ENCODE measurements around the gene PTPN11.
"Not testable (repeated sequence)": the region's sequence is repeated elsewhere in the genome, so short reads cannot be mapped to it uniquely, and the experiment has no call there.

PTPN11 gene

DNA sequence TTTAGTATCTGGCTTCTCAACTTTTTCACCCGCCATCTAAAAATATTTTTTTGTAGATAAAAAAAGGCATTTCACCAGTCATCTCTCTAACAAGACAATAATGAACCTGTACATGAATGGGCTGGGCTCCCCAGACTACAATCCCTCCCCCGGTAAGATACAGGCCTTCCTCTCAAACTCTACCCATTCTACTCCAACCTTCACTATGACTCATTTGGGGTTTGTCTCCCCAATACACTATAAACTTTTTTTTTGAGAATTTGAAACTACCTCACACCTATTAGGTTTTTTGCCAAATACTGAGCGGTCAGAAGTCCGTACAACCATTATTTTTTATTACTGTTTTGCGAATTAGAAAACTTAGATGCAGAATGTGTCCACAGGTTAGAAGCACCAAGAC is 10.1 kb upstream of the PTPN11 start:
- in situ Hi-C loops (cut with MboI; ENCODE audit: low sequenced_read_pairs) = no loop called here

DNA sequence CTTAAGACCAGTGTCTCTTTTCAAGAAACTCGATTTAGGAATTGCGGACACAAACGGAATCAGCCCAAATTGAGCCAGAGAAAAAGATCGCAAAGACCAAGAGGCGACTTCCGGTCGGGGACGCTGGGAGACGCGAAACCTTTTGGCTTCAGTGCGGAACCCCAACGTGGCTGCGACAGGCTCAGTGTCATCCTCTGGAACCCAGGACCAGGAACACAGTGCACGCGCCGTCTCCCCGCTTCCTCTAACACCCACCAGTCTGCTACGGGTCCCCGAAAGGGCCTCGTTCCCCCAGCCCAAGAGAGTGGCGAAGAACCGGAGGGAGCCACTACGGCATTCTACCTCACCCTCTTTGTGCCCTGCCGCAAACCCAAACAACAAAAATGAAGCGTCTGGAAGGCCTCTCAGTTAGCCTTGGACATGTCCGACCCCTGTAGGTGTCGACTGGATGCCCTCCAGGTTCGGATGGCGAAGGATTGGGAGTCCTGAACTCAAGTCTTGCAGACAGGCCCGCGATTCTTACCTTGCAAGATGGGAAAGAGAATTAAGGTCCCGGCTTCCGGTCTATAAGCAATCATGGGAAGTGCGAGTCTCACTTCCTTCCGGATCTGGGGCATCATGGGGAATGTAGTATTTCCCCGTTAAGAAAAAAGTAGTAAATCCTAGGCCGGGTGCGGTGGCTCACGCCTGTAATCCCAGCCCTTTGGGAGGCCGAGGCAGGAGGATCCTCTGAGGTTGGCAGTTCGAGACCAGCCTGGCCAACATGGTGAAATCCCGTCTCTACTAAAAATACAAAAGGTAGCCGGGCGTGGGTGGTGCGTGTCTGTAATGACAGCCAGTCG is 9.5 kb upstream of the PTPN11 start, which contains the start of gene RPL6:
Gene RPL6 (minus strand): TSS at position 542 of the 842 bp plus-strand sequence. CDS start 949 bp downstream, outside the sequence.
- in situ Hi-C loops (cut with MboI; ENCODE audit: low sequenced_read_pairs) = no loop called here

DNA sequence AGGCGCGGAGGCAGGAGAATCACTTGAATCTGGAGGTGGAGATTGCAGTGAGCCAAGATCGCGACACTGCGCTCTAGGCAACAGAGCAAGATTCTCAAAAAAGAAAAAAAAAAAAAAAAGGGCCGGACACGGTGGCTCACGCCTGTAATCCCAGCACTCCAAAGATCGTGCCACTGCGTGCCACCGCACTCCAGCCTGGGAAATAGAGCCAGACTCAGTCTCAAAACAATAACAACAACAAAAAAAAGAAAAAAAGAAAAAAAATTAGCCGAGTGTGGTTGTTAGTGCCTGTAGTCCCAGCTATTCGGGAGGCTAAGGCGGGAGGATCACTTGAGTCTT is 8.9 kb upstream of the PTPN11 start:
- in situ Hi-C loops (cut with MboI; ENCODE audit: low sequenced_read_pairs) = no loop called here

- in situ Hi-C loops (cut with MboI; ENCODE audit: low sequenced_read_pairs) = no loop called here
Measured at GRCh38 chr12:112413855-112414625, 4.7 kb upstream of the PTPN11 start.

- in situ Hi-C loops (cut with MboI; ENCODE audit: low sequenced_read_pairs) = not testable (repeated sequence)
Measured at GRCh38 chr12:112415457-112415856, 3.3 kb upstream of the PTPN11 start.

DNA sequence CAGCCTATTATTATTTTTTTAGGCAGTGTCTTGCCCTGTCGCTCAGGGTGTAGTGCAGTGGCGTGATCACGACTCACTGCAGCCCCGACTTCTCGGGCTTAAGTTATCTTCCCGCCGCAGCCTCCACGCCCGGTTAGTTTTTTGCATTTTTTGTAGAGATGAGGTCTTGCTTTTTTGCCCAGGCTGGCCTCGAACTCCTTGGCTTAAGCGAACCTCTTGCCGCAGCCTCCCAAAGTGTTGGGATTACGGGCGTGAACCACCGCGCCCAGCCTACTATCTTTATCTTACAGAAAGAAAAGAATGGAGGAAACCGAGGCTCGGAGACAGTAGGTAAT is 507 bp upstream of the PTPN11 start:
- in situ Hi-C loops (cut with MboI; ENCODE audit: low sequenced_read_pairs) = no loop called here

DNA sequence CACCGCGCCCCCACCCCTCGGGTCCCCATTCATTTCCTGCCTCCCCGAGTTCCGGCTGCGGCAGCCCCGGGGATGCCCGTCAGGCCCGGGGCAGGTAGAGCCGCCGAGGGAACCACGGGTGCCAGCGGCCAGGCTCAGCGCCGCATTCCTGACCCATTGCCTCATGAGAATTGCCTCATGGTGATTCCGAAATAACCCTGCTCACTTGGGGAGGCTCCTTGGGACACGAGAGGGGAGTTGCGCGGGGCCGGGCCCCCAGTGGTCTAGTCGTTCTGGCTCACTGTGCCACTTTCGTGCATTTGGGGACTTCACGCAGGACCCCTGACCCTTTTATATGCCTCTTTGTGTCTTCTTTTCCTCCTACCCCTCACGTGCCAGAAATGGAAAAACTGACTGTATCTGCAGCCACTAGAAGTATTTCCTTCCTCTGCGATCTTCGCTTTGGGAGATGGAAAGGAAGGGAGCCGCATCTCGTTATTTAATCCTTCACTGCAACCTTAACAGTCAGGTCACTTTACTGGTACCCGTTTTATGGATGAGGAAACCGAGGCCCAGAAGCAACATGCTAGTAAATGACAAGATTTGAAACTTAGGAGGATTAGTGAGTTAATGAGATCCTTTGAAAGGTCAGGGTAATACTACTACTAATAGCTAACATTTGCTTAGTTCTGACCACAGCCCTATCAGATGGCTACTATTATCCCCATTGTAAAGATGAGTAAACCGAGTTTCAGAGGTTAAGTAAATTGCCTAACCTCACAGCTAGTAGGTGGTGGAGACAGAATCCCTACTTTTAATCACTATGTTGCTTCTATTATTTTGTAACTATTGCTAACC is 768 bp downstream of the PTPN11 start:
- in situ Hi-C loops (cut with MboI; ENCODE audit: low sequenced_read_pairs) = no loop called here

- in situ Hi-C loops (cut with MboI; ENCODE audit: low sequenced_read_pairs) = no loop called here
Measured at GRCh38 chr12:112420740-112421139, 2.0 kb downstream of the PTPN11 start.

DNA sequence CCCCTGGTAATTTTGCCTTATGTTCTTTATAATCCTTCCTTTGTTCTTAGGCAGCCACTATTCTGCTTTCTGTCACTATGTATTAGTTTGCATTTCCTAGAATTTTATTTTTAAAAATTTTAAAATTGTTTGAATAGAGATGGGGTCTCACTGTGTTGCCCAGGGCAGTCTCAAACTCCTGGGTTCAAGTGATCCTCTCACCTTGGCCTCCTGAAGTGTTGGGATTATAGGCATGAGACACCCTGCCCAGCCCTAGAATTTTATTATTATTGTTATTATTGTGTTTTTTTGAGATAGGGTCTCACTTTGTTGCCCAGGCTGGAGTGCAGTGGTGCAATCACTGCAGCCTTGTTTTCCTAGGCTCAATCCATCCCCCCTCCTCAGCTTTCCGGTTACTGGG is 2.6 kb downstream of the PTPN11 start:
- in situ Hi-C loops (cut with MboI; ENCODE audit: low sequenced_read_pairs) = no loop called here

GRCh38 chr12:112422531-112422930 is 3.8 kb downstream of the PTPN11 start:
- in situ Hi-C loops (cut with MboI; ENCODE audit: low sequenced_read_pairs) = no loop called here

DNA sequence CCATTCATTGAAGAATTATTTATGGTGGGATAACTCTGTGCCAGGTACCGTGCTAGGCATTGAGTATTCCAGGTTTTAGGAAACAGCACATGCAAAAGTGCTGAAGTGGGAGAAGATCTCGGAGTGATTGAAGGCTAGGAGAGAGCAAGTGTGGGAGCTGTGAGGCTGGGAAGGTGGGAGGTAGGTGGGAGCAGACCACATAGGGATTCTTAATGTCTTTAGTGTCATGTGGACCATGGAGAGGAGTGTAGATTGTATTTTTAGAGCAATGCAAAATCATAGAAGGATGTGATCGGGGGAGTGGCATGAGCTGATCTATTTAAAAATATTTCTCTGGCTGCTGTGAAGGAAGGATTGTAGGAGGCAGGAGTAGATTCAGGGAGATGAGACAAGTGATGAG is 5.4 kb downstream of the PTPN11 start:
- in situ Hi-C loops (cut with MboI; ENCODE audit: low sequenced_read_pairs) = no loop called here

GRCh38 chr12:112425582-112426382 is 7.0 kb downstream of the PTPN11 start:
- in situ Hi-C loops (cut with MboI; ENCODE audit: low sequenced_read_pairs) = no loop called here

DNA sequence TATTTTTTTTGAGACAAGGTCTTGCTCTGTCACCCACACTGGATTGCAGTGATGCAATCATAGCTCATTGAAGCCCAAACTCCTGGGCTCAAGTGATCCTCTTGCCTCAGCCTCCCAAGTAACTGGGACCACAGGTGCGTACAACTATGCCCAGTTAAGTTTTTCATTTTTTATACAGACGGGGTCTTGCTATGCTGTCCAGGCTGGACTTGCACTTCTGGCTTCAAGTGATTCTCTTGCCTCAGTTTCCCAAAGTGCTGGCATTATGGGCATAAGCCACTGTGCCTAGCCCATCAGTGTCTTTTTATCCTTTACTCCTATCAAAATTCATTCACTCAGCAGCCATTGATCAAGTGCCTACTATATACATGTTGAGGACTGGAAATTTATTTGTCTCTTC is 9.0 kb downstream of the PTPN11 start:
- in situ Hi-C loops (cut with MboI; ENCODE audit: low sequenced_read_pairs) = no loop called here

DNA sequence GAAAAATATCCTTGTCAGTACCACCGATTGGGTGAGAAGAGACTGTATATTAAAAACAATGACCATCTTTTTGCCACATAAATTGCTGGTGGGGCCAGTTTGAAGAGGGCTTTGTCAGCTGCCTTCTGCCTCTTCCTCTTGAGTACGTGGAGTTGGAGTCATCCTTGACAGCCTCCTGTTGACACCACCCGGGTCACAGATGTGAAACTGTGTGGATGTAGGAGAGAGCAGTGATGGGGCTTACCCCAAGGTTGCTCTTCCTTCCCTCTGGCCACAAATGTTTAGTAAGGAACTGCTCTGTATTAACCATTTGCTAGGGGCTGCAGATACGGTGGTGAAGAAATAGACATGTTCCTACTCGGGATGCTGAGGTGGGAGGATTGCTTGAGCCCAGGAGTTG is 12.2 kb downstream of the PTPN11 start:
- in situ Hi-C loops (cut with MboI; ENCODE audit: low sequenced_read_pairs) = no loop called here

- in situ Hi-C loops (cut with MboI; ENCODE audit: low sequenced_read_pairs) = no loop called here
Measured at GRCh38 chr12:112431965-112432364, 13.2 kb downstream of the PTPN11 start.

DNA sequence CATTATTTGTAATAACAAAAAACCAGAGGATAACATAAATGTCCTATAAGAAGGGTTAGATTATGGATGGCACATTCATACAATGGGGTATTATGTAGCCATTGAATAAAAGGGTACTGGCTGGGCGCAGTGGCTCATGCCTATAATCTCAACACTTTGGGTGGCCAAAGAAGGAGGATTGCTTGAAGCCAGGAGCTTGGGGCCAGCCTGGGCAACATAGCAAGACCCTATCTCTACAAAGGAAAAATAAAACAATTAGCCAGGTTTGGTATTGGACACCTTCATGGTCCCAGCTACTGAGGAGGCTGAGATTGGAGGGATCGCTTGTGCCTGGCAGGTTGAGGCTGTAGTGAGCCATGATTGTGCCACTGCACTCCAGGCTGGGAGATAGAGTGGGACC is 14.8 kb downstream of the PTPN11 start:
- in situ Hi-C loops (cut with MboI; ENCODE audit: low sequenced_read_pairs) = no loop called here

GRCh38 chr12:112438645-112439044 is 19.9 kb downstream of the PTPN11 start:
- in situ Hi-C loops (cut with MboI; ENCODE audit: low sequenced_read_pairs) = not testable (repeated sequence)

- in situ Hi-C loops (cut with MboI; ENCODE audit: low sequenced_read_pairs) = no loop called here
Measured at GRCh38 chr12:112439769-112440168, 21.0 kb downstream of the PTPN11 start.

GRCh38 chr12:112440653-112441052 is 21.9 kb downstream of the PTPN11 start:
- in situ Hi-C loops (cut with MboI; ENCODE audit: low sequenced_read_pairs) = not testable (repeated sequence)

GRCh38 chr12:112443916-112444315 is 25.2 kb downstream of the PTPN11 start:
- in situ Hi-C loops (cut with MboI; ENCODE audit: low sequenced_read_pairs) = no loop called here
